ENCODE data around the gene NAPG. TPM values are rescaled to one million over a fixed set of nuclear protein-coding genes. Genes with fewer than 3 reads are reported as not detected.
"Not testable (repeated sequence)": the region's sequence is repeated elsewhere in the genome, so short reads cannot be mapped to it uniquely, and the experiment has no call there.

NAPG gene
- 24.4 TPM for total RNA-seq

DNA sequence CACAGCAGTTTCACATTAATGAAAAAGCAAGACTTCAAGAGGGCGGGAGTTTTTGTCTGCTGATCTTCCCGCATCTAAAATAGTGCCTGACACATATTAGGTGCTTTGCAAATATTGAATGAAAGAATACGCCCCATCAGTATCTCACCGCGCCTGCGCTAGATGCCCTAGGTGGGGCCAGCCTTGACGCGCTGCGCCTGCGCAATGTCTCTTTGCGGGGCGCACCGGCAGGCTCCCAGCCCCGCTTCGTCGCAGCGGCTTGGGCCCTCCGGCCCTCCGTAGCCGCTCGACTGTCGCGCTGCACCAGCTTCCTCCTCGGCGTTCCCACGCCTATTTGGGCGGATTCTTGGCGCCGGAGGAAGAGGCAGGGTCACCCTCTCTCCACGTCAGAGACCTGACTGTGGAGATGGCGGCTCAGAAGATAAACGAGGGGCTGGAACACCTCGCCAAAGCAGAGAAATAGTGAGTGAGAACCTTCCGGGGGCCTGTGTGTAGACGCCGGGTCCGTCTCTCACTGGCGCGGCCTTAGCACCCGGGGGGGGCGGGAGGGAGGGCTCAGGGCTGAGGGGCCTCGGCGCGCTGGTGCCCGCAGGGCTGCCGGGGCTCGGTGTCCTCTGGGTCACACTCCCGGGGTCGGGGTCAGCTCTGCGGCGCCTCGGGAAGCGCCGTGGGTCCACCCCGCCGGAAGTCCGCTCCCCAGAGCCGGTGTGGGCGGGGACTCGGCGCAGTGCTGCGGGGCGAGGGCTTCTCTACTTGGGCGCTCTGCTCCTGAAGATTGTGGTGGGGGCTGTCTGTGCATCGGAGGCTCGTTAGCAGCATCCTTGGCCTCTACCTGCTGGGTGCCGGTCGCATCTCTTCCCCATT lies at the start of gene NAPG:
NAPG (plus strand) TSS at position 331 of the 864 bp plus-strand sequence; CDS start at position 407, 76 bp downstream.
- ATAC-seq = peak; percentile 93

DNA sequence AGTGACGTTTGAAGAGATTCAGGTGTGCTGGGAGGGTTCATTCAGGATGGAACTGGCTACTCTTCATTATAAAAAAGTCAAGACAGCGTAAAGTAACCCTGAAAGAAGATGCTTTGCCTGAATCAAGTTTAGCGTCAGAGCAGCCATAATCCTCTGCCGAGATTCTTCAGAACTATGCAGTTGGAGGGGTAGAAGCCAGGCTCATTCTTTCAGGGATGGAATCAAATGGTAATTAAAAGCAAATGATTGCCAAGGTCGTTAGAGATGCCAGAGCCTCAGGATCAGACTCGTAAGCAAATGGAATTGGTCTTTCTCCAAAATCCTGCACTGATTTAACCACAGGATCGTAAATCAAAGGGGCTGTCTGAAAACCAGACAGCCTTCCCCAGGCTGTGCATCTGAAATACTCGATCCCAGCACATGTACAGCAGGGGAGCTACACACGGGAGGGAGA lies 49.5 kb upstream of the NAPG start:
- no peak for ATAC-seq

DNA sequence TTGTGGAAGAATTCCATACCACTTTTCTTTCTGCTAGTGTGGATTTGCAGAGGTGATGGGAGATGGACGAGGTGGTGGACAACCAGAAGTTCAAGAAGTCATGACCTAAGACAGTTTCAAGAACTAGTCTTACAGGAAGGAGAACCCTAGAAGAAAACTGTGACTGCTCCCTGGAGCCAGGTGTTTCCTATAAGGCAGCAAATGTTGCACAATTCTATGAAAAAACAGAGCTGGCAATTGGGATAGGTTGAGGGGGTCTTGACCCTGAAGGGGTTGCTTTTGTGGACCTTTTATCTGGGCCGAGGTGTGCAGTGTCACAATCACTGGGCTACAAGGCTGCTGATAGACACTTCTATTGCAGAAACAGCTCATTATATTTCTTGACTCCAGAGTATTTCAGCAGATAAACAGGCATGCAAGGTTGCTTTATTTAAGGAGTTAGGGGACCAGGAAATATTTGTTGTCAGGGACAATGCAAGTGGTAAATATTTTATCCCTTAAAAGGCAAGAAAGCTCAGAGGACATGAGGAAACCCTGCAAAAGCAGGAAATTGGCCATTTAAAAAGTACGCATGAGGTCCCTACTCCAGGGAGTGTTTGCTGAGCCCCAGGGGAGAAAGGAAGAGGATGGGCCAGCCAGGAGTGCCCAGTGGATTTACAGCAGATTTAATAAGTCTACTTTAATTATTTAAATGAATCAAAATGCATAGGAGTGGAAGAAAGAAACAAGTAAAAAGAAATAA lies 48.5 kb upstream of the NAPG start:
- ATAC-seq = no peak

- ATAC-seq = no peak
These were observed 48.0 kb upstream of the NAPG start for GRCh38 chr18:10477863-10478260.

GRCh38 chr18:10481831-10482230 lies 44.0 kb upstream of the NAPG start:
- no peak for ATAC-seq

DNA sequence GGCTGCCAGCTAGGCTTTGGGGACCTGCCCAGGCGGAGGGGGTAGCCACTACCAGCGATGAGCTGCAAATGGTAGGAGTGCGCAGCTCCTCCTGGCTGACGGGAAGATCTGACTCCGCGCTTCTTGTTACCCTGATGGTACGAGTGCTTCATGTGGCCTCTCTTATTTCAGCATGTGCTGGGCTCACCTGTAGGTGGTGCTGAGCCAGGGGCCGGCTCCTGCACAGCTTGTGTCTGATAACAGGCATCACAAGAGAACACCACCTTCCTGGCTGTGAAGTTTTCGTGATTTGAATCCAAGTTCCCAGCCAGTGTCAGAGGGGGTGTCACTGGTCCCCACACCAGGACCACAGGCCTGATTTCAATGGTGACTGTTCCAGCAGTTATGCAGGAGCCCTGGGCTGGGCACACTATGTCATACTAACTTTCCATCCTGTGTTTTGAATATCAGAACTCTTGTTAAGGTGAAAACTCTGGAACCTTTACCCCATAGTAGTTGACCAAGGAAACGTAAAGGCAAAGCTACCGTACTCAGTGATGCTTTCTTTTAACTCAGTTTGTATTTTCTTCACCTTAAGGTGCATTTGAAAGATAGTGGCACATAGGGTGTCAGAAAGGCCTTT lies 43.4 kb upstream of the NAPG start:
- no peak for ATAC-seq

DNA sequence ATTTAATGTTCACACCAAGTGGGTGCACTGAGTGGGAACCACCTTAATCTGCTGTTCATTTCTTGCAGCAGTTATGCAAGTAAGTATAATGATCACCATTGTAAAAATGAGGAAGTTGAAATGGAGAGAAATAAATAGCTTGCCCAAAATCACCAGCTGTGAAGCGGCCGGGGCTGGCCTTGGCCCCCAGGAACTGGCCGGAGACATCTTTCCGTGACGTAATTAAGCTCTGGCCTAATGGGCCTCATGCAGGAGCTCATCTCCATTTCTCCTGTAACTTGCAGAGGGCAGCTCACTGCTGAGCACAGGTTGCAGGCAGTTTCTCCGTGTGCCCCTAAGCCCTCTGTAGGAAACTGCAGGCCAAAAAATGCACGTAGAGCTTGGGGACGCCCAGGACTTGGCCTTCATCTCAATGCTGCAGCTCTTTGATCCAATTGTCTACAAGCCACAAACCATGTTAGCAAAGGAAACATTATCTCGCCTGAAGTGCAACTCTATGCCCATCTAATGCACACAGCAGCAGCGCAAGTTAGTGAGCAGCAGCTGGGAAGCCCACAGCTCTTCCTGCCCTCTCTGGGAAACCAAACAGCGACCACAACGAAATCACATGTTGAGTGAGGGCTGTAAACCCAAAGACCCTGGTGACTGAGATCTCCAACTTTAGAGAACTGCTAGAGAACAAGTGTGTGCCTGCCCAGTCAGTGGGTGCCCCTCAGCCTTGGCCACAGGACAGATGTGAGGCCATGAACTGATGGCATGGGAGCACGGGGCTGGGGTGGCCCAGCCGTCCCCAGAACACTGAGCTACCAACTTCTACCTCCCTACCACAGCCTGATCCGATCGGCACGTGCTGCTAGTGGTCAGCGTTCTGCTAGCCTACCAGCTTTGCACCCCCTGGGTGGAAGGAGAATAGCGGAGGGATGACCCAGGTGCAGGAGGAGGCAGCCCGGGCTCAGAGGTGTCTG lies 42.6 kb upstream of the NAPG start:
- ATAC-seq = peak; percentile 21

DNA sequence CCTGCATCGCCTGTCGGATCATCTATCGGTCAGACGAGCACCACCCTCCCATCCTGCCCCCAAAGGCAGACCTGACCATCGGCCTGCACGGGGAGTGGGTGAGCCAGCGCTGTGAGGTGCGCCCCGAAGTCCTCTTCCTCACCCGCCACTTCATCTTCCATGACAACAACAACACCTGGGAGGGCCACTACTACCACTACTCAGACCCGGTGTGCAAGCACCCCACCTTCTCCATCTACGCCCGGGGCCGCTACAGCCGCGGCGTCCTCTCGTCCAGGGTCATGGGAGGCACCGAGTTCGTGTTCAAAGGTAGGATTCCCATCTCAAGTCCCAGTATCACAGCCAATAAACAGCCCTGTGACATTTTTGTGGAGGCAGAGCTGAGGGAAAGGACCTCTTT lies 40.4 kb upstream of the NAPG start:
- no peak for ATAC-seq

GRCh38 chr18:10486362-10486761 lies 39.5 kb upstream of the NAPG start:
- no peak for ATAC-seq

DNA sequence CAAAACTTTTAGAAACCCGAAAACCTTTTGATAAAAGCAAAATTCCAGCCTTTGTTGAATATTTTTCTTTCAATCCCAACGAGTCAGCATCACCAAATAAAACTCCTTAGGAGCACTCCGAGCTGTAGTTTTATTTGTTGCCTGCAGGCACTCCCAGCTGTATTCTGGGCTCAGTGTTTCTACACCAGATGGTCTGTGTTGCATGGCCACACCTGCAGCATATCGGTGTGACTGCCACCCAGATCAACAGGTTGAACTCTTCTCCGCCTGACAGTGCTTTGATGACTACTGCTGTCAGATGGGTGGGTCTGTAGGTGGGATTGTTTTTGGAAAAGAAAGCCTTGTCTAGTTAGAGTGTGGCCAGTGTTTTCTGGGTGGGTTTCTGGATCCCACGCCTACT lies 38.7 kb upstream of the NAPG start:
- ATAC-seq = peak; percentile 29

DNA sequence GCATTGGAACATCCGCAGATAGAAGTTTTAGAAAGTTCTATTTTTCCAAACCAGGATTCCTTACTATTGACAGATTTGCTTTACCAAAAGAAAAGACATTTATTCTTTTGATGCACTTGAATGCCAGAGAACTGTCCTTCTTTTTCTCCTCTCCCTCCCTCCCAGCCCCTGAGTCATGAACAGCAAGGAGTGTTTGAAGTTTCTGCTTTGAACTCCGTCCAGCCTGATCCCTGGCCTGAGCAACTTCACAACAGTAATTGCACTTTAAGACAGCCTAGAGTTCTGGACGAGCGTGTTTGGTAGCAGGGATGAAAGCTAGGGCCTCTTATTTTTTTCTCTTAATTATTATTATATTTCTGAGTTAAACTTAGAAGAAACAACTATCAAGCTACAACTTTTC lies 37.8 kb upstream of the NAPG start:
- peak; percentile 42 for ATAC-seq

- peak; percentile 60 for ATAC-seq
These were observed 35.2 kb upstream of the NAPG start for GRCh38 chr18:10490401-10491165.

DNA sequence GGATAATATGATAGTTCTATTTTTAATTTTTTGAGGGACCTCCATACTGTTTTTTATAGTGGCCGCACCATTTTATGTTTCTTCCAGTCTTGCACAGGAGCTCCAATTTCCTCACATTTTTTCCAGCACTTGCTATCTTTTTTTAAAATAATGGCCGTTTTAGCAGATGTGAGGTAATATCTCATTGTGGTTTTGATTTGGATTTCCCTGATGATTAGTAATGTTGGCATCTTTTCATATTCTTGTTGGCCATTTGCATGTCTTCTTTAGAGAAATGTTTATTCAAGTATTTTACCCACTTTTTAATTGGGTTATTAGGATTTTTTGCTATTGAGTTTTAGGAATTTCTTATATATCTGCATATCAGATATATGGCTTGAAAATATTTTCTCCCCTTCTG lies 29.9 kb upstream of the NAPG start:
- ATAC-seq = no peak

DNA sequence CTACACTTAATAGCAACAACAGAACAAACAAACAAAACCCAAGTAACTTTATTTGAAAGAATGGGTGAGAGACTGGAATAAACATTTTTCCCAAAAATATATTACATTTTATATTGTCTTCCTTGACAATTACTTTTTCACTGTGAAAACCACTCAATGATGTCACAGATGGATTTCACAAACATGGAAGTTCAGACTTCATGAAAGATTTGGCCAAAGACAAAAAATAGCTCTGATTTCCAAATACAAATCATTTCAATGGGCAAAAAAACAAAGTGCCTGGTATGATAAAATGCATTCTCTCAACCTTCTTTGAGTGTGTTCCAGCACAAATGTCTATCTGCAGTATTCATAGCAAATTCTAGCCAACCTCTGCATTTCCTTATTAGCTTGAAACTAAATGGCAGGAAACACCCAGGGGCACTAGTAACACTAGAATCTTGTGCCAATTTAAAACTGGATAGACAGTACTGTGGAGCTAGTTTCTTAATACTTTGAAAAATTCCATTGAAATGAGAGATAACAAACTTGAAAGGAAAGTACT lies 28.5 kb upstream of the NAPG start:
- no peak for ATAC-seq

- no peak for ATAC-seq
These were observed 26.6 kb upstream of the NAPG start for GRCh38 chr18:10499230-10499629.

DNA sequence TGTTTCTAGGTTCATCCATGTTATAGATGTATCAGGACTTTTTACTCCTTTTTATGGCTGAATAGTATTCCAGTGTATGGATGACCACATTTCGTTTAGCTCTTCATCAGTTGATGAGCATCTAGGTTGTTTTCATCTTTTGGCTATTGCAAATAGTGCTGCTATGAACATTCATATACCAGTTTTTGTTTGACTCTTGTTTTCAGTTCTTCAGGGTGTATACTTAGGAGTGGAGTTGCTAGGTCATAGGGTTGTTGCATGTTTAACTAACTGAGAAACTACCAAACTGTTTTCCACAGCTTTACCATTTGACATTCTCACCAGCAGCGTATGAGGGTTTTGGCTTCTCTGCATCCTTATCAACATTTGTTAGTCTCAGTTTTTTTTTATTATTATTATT lies 25.8 kb upstream of the NAPG start:
- ATAC-seq = no peak

GRCh38 chr18:10504723-10505122 lies 21.1 kb upstream of the NAPG start:
- no peak for ATAC-seq

GRCh38 chr18:10505892-10506291 lies 19.9 kb upstream of the NAPG start:
- not testable (repeated sequence) for ATAC-seq

DNA sequence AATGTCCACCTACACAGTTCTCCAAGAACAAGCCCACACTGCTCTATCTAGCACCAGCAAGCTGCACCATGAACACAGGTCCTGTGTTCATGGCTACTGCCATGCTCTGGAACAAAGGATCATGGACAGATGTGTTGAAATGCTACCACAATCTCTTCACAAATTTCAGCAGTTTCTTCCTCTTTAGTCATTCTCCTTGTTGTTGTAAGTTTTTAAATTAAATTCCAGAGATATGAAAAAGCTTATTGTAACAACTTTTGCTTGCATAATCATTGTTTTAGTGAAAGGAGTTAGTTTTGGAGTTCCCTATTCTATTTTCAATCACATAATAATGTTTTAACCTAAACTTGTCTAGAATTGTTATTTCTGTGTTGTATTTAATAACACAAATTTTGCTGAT lies 17.2 kb upstream of the NAPG start:
- no peak for ATAC-seq

- no peak for ATAC-seq
These were observed 14.6 kb upstream of the NAPG start for GRCh38 chr18:10511236-10511635.

DNA sequence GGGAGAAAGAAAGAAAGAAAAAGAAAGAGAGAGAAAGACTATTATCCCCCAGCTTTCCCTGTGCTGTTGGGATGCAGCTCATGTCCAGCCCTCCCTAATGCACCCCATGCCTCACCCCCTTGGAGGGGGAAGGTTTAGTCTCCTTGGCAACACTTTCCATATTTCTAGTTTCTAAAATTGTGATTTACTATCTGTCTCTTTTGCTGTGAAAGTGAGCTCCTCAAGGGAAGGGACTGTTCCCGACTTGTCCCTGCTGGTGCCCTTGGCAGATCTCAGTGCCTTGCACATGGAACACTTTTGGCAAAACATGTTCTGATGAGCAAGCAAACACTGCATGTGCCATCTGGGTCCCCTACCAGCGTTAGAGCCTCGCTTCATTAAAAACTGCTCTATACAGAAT lies 11.7 kb upstream of the NAPG start:
- ATAC-seq = no peak

Data from esophagus mucosa (tissue), 1 donor.